KMS-11 (cell line): ENCODE data around the gene TMEM131.
"Not testable (repeated sequence)": the region's sequence is repeated elsewhere in the genome, so short reads cannot be mapped to it uniquely, and the experiment has no call there.

Experiments
- H2AFZ ChIP-seq: fragments of 200-600 bp; sonication (generic); 2 replicates; pipeline ENCODE4 v1.6.1; 2016; ENCODE audit warnings: antibody characterized with exemption, mixed run types, low read depth
- H3K27ac ChIP-seq: fragments of 200-600 bp; sonication (generic); 2 replicates; pipeline ENCODE4 v1.6.1; 2016; ENCODE audit warnings: mild to moderate bottlenecking, mixed run types
- H3K27me3 ChIP-seq: fragments of 200-600 bp; sonication (generic); 2 replicates; pipeline ENCODE4 v1.6.1; 2017; ENCODE audit warnings: mild to moderate bottlenecking, low read depth, mixed run types, moderate library complexity; ENCODE audit not compliant: insufficient read depth
- H3K36me3 ChIP-seq: fragments of 200-600 bp; sonication (generic); 2 replicates; pipeline ENCODE4 v1.6.1; 2017; ENCODE audit warnings: mild to moderate bottlenecking, mixed run types; ENCODE audit not compliant: insufficient read depth
- H3K4me1 ChIP-seq: fragments of 200-600 bp; sonication (generic); 2 replicates; pipeline ENCODE4 v1.6.1; 2016; ENCODE audit warnings: mild to moderate bottlenecking, low read depth, mixed run types; ENCODE audit not compliant: poor library complexity, severe bottlenecking
- H3K4me2 ChIP-seq: fragments of 200-600 bp; sonication (generic); 2 replicates; pipeline ENCODE4 v1.7.0; 2016; ENCODE audit warnings: mild to moderate bottlenecking, mixed run types
- H3K4me3 ChIP-seq: fragments of 200-600 bp; sonication (generic); IDR thresholded peaks from 2 replicates; pipeline ENCODE4 v1.6.1; 2017; ENCODE audit warnings: low read depth, low read length, mixed read lengths; ENCODE audit not compliant: insufficient read depth
- H3K79me2 ChIP-seq: fragments of 200-600 bp; sonication (generic); 2 replicates; pipeline ENCODE4 v1.6.1; 2016; ENCODE audit warnings: low read depth, mixed run types; ENCODE audit not compliant: insufficient read depth
- H3K9ac ChIP-seq: fragments of 200-600 bp; sonication (generic); 2 replicates; pipeline ENCODE4 v1.6.1; 2016; ENCODE audit warnings: mild to moderate bottlenecking, mixed run types
- H4K20me1 ChIP-seq: fragments of 200-600 bp; sonication (generic); 2 replicates; pipeline ENCODE4 v1.6.1; 2016; ENCODE audit warnings: mild to moderate bottlenecking, mixed run types; ENCODE audit not compliant: insufficient read depth
- TF ChIP-seq, protein P1 (sequence below): fragments of 200-600 bp; sonication (generic); conservative IDR thresholded peaks from 2 replicates; pipeline ENCODE4 v1.6.1; 2017; ENCODE audit warnings: low read depth, mild to moderate bottlenecking, antibody characterized with exemption, low read length, moderate library complexity, mixed read lengths

Gene TMEM131

DNA sequence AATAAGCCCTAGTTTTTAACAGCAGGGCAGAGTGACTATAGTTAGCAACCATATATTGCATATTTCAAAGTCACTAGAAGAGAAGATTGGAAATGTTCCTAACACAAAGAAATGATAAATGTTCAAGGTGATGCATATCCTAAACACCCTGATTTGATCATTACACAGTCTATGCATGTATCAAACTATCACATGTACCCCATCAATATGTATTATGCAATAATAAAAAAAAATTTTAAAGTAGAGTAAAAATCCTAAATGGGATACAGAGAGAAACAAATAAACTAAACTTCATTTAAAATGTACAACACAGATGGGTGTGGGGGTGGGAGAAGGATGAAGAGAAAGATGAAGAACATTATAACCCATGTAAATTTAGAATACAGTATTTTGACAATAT, 93.9 kb downstream of the TMEM131 start:
- H3K27me3 ChIP-seq = no peaks in the 10 kb centered on the region
- no peak overlapping the region for H3K4me2 ChIP-seq
- H3K27ac ChIP-seq = no peak overlapping the region

GRCh38 chr2:97900806-97901205, 94.9 kb downstream of the TMEM131 start:
- Histone ChIP-seq H3K4me3 (no peak overlapping the region), H3K27me3 (no peaks in the 10 kb centered on the region), H3K36me3 (no peaks in the 10 kb centered on the region), H3K4me1 (no peaks in the 10 kb centered on the region), H4K20me1 (no peaks in the 10 kb centered on the region), H3K9ac (no peak overlapping the region), H3K4me2 (no peak overlapping the region), H3K79me2 (no peaks in the 10 kb centered on the region), H3K27ac (no peak overlapping the region), H2AFZ (no peak overlapping the region)
- TF ChIP-seq, protein P1, sequence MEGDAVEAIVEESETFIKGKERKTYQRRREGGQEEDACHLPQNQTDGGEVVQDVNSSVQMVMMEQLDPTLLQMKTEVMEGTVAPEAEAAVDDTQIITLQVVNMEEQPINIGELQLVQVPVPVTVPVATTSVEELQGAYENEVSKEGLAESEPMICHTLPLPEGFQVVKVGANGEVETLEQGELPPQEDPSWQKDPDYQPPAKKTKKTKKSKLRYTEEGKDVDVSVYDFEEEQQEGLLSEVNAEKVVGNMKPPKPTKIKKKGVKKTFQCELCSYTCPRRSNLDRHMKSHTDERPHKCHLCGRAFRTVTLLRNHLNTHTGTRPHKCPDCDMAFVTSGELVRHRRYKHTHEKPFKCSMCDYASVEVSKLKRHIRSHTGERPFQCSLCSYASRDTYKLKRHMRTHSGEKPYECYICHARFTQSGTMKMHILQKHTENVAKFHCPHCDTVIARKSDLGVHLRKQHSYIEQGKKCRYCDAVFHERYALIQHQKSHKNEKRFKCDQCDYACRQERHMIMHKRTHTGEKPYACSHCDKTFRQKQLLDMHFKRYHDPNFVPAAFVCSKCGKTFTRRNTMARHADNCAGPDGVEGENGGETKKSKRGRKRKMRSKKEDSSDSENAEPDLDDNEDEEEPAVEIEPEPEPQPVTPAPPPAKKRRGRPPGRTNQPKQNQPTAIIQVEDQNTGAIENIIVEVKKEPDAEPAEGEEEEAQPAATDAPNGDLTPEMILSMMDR = no peak

More for the DNA sequence above, 93.9 kb downstream of the TMEM131 start:
- Histone ChIP-seq H4K20me1 (no peaks in the 10 kb centered on the region), H3K36me3 (no peaks in the 10 kb centered on the region), H3K79me2 (no peaks in the 10 kb centered on the region), H2AFZ (no peak overlapping the region), H3K9ac (no peak overlapping the region), H3K4me3 (no peak overlapping the region), H3K4me1 (no peaks in the 10 kb centered on the region)
- TF ChIP-seq, protein P1 = no peak

DNA sequence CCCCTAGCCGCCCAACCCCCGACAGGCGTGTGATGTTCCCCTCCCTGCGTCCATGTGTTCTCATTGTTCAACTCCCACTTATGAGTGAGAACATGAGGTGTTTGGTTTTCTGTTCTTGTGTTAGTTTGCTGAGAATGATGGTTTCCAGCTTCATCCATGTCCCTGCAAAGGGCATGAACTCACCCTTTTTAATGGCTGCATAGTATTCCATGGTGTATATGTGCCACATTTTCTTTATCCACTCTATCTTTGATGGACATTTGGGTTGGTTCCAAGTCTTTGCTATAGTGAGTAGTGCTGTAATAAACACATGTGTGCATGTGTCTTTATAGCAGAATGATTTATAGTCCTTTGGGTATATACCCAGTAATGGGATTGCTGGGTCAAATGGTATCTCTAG, 102.7 kb downstream of the TMEM131 start:
- not testable (repeated sequence) for H3K4me3 ChIP-seq, H3K9ac ChIP-seq, H2AFZ ChIP-seq, H4K20me1 ChIP-seq, H3K27ac ChIP-seq, H3K79me2 ChIP-seq, H3K4me1 ChIP-seq, H3K27me3 ChIP-seq, H3K4me2 ChIP-seq, H3K36me3 ChIP-seq

GRCh38 chr2:97891611-97892010, 104.1 kb downstream of the TMEM131 start:
- Histone ChIP-seq H3K4me3 (no peak overlapping the region), H2AFZ (no peak overlapping the region), H3K79me2 (no peaks in the 10 kb centered on the region), H4K20me1 (no peaks in the 10 kb centered on the region), H3K27me3 (no peaks in the 10 kb centered on the region), H3K4me1 (no peaks in the 10 kb centered on the region), H3K36me3 (no peaks in the 10 kb centered on the region; the same call in 1 of the 2 replicates), H3K27ac (no peak overlapping the region), H3K4me2 (no peak overlapping the region), H3K9ac (no peak overlapping the region)
- TF ChIP-seq, protein P1 = no peak

- Histone ChIP-seq H4K20me1 (no peaks in the 10 kb centered on the region), H2AFZ (no peak overlapping the region), H3K27me3 (no peaks in the 10 kb centered on the region), H3K79me2 (no peaks in the 10 kb centered on the region), H3K4me1 (no peaks in the 10 kb centered on the region), H3K9ac (no peak overlapping the region), H3K4me3 (no peak overlapping the region), H3K4me2 (no peak overlapping the region), H3K36me3 (no peaks in the 10 kb centered on the region; the same call in 1 of the 2 replicates), H3K27ac (no peak overlapping the region)
- TF ChIP-seq, protein P1 = no peak
Measured at GRCh38 chr2:97889156-97889555, 106.6 kb downstream of the TMEM131 start.
